ENCODE results near the gene ITPKA. TPM values are rescaled to one million over a fixed set of nuclear protein-coding genes. Genes with fewer than 3 reads are reported as not detected.

ITPKA gene
- total RNA-seq, 2 donors from 2014 or later: 0.20 to 0.29 TPM

GRCh38 chr15:41494922-41495735 is 1.5 kb downstream of the ITPKA start:
- peaks cover 24% of the 10 kb centered on the region for H3K4me1 Mint-ChIP-seq
- H3K9me3 ChIP-seq (ENCODE audit: control insufficient read depth, low read length, poor library complexity, severe bottlenecking): no peaks in the 10 kb centered on the region
- peaks cover 17% of the 10 kb centered on the region for H3K27me3 Mint-ChIP-seq
- DNase-seq: peak in 1 of 3 donors; percentile 26
- ATAC-seq: no peak
- no peaks in the 10 kb centered on the region for H3K36me3 Mint-ChIP-seq (ENCODE audit: low read depth)
- H3K4me3 Mint-ChIP-seq: peak overlapping the region; percentile 80
- no peak overlapping the region for H3K27ac Mint-ChIP-seq

DNA sequence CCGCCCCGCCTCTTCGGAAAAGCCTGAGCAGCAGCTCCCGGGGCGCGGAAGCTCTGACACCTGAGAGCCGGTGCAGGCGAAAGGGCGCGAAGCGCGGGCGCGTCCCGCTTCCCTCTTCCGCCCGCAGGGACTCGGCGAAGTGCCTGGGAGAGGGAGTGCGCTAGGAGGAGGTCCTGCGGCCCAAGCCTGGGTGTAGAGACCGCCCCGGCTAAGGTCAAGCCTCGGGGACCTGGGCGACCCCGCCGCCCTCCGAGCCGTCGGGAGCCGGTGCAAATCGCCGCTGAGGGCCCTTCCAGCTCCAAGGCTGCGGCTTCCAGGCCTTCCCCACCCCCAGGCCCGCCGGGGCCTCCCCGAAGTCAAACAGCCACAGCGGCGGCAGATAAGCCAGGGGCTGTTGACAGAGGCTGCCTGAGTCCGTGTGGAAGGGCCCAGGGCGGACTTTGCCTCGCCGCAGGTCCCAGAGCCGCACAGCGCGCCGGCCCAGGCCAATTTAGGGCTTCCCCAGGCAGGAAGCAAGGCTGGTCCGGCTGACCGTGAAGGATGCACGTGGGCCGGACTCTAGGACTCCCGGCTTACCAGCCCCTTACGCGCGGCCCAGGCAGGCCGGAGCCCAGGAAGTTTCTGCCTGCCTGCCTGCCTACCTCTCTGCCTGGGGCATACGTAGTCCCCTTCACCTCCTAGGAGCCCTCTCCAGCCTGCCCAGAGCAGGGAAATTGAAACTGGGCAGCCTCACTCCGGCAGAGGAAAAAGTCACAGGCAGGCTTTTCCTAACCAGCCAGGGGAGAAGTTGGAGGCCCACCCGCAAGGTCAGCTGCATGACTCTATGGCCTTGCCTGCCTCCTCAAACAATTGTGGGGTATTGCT is 2.3 kb downstream of the ITPKA start:
- Mint-ChIP-seq H3K27me3 (peaks cover 17% of the 10 kb centered on the region), H3K4me1 (peaks cover 24% of the 10 kb centered on the region), H3K4me3 (peak overlapping the region; percentile 80), H3K36me3 (ENCODE audit: low read depth) (no peaks in the 10 kb centered on the region), H3K27ac (no peak overlapping the region)
- ATAC-seq: no peak
- H3K9me3 ChIP-seq (ENCODE audit: control insufficient read depth, low read length, poor library complexity, severe bottlenecking): no peaks in the 10 kb centered on the region
- no peak for DNase-seq

DNA sequence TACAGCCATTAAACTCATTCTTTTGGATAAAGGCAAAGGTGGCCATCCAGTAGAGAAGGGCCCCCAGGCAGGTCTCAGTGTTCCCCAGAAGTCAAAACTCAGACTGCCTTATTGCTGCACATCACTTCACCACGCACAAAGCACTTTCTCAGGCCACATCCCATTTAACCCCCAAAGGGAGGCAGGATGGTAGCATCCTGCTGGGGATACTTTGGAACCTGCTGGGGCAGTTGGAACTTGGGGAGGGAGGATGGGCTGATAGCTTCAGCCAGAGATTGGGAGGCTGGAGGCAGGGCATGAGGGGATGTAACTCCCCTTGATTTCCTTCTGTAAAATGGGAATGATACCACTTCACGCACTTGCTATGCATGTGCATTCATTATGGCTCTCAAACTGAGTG is 5.0 kb downstream of the ITPKA start:
- no peaks in the 10 kb centered on the region for H3K9me3 ChIP-seq (ENCODE audit: control insufficient read depth, low read length, poor library complexity, severe bottlenecking)
- H3K4me3 Mint-ChIP-seq: no peak overlapping the region
- no peak for DNase-seq
- ATAC-seq: no peak
- no peak overlapping the region for H3K27ac Mint-ChIP-seq
- peaks cover 17% of the 10 kb centered on the region for H3K27me3 Mint-ChIP-seq
- H3K4me1 Mint-ChIP-seq: peaks cover 19% of the 10 kb centered on the region
- no peaks in the 10 kb centered on the region for H3K36me3 Mint-ChIP-seq (ENCODE audit: low read depth)

DNA sequence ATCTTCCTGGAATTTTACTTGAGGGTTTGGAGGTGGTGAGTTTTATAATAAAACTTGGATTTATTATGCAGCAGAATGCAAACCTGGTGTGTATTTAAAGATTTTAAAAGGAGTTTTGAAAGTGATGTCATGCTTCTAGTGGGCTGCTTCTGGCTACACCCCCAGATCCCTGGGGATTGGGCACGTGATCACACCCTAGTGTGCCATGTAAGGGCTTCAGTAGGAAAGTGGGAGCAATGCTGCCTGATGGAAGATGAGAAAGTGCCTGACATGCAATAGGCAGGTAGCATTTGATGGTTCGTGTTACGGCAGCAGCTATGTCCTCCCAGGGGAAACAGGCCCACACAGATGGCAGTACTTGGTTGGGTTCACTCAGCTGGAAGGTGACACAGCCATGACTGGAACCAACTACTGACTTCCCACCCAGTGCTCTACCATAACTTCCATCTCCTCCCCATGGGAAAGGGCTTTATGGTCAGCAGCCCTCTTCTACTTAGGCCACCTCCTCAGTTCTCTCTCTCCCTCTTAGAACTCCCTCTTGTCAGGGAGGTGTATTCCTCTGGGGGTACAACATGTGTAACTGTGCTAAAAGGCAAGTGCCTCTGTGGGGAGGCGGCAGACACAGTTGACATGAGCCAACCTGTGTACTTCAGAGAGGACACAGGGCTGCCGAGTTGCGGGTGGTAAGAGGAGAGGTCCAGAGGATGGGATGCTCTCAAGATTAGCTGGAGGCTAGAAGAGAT is 5.6 kb downstream of the ITPKA start:
- peaks cover 17% of the 10 kb centered on the region for H3K27me3 Mint-ChIP-seq
- peaks cover 19% of the 10 kb centered on the region for H3K4me1 Mint-ChIP-seq
- no peaks in the 10 kb centered on the region for H3K9me3 ChIP-seq (ENCODE audit: control insufficient read depth, low read length, poor library complexity, severe bottlenecking)
- no peaks in the 10 kb centered on the region for H3K36me3 Mint-ChIP-seq (ENCODE audit: low read depth)
- DNase-seq (no peak), ATAC-seq (no peak)
- peak overlapping the region; percentile 55 for H3K4me3 Mint-ChIP-seq
- H3K27ac Mint-ChIP-seq: no peak overlapping the region

DNA sequence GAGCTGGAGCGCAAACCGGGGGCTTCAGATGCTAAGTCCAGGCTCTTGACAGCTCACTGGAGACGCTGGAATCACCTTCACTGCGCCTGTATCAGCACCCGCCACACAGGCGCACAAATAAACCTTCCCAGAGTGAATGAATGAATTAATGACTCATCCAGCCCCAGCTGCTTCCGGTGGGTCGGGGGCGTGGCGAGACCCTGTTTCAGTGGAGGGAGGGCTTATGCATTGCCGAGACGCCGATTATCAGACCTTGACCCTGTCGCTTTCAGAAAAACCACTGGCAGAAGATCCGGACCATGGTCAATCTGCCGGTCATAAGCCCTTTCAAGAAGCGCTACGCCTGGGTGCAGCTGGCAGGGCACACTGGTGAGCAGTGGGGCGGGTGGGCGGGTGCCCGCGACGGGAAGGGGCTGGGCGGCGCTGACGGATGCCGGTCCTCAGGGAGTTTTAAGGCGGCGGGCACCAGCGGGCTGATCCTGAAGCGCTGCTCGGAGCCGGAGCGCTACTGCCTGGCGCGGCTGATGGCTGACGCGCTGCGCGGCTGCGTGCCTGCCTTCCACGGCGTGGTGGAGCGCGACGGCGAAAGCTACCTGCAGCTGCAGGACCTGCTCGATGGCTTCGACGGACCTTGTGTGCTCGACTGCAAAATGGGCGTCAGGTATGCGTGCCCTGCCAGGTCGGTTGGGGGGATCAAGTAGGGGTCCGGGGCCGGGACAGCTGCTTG is 7.7 kb downstream of the ITPKA start:
- peak; percentile 78 for ATAC-seq
- H3K27ac Mint-ChIP-seq: no peak overlapping the region
- H3K27me3 Mint-ChIP-seq: peaks cover 14% of the 10 kb centered on the region
- peak in 1 of 3 donors; percentile 16 for DNase-seq
- no peaks in the 10 kb centered on the region for H3K9me3 ChIP-seq (ENCODE audit: control insufficient read depth, low read length, poor library complexity, severe bottlenecking)
- H3K36me3 Mint-ChIP-seq (ENCODE audit: low read depth): no peaks in the 10 kb centered on the region
- H3K4me1 Mint-ChIP-seq: peaks cover 16% of the 10 kb centered on the region
- H3K4me3 Mint-ChIP-seq: peak overlapping the region; percentile 86

GRCh38 chr15:41501931-41502794 is 8.5 kb downstream of the ITPKA start:
- H3K9me3 ChIP-seq (ENCODE audit: control insufficient read depth, low read length, poor library complexity, severe bottlenecking): no peaks in the 10 kb centered on the region
- H3K4me1 Mint-ChIP-seq: peaks cover 16% of the 10 kb centered on the region
- peak in 1 of 3 donors; percentile 19 for DNase-seq
- H3K4me3 Mint-ChIP-seq: peak overlapping the region; percentile 86
- H3K36me3 Mint-ChIP-seq (ENCODE audit: low read depth): no peaks in the 10 kb centered on the region
- H3K27me3 Mint-ChIP-seq: peaks cover 7% of the 10 kb centered on the region
- peak; percentile 85 for ATAC-seq
- H3K27ac Mint-ChIP-seq: no peak overlapping the region

DNA sequence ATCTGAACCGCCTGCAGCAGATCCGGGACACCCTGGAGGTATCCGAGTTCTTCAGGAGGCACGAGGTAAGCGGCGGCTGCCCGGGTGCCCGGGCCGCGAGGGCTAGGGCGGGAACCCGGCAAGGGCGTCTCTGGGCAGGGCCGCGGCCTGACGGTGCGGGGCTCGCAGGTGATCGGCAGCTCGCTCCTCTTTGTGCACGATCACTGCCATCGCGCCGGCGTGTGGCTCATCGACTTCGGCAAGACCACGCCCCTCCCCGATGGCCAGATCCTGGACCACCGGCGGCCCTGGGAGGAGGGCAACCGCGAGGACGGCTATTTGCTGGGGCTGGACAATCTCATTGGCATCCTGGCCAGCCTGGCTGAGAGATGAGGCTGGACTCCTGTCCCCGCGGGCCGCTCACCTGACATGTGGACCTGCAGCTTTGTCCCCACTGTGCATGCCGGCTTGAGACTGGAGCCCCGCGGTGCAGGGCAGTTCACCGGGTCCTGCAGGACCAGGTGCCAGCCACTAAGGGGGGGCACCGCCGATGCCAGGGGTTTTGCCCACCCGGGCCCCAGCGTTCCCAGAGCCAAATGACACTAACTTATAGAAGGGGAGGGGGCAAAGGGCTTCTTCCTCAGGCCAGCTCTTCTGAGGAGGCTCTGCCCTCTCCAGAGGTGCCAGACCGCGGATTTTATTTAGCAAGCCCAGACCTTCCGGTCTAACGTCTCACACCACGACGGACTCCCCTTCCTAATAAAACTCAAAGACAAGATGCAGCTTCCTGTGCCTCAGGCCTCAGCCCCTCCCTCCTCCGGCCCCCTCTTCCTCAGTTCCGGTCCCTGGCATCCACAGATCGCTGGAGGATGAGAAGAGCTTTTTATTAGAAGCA is 9.4 kb downstream of the ITPKA start:
- no peaks in the 10 kb centered on the region for H3K9me3 ChIP-seq (ENCODE audit: control insufficient read depth, low read length, poor library complexity, severe bottlenecking)
- H3K4me3 Mint-ChIP-seq: peak overlapping the region; percentile 86
- peaks cover 16% of the 10 kb centered on the region for H3K4me1 Mint-ChIP-seq
- H3K27ac Mint-ChIP-seq: no peak overlapping the region
- H3K27me3 Mint-ChIP-seq: peaks cover 7% of the 10 kb centered on the region
- no peak for DNase-seq
- H3K36me3 Mint-ChIP-seq (ENCODE audit: low read depth): no peaks in the 10 kb centered on the region
- peak; percentile 7 for ATAC-seq

DNA sequence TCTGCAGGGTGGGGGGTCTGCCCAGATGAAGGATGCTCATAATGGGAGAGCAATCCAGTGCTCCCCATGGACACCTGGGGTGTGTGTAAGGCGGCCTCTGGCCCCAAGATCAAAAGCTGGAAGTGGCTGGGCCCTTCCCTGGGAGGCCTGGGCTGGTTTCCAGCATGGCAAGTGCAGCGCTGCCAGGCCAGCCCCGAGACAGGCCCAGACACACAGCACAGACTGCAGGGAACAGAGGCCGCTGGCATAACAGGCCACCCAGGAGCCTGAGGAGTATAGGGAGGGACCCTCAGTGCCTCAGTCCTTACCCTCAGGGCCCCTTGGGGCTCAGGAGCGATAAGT is 10.0 kb downstream of the ITPKA start:
- DNase-seq: no peak
- ATAC-seq: no peak
- no peak overlapping the region for H3K27ac Mint-ChIP-seq
- peak overlapping the region; percentile 70 for H3K4me3 Mint-ChIP-seq
- no peaks in the 10 kb centered on the region for H3K9me3 ChIP-seq (ENCODE audit: control insufficient read depth, low read length, poor library complexity, severe bottlenecking)
- H3K4me1 Mint-ChIP-seq: peaks cover 14% of the 10 kb centered on the region
- H3K36me3 Mint-ChIP-seq (ENCODE audit: low read depth): no peaks in the 10 kb centered on the region
- peaks cover 5% of the 10 kb centered on the region for H3K27me3 Mint-ChIP-seq

DNA sequence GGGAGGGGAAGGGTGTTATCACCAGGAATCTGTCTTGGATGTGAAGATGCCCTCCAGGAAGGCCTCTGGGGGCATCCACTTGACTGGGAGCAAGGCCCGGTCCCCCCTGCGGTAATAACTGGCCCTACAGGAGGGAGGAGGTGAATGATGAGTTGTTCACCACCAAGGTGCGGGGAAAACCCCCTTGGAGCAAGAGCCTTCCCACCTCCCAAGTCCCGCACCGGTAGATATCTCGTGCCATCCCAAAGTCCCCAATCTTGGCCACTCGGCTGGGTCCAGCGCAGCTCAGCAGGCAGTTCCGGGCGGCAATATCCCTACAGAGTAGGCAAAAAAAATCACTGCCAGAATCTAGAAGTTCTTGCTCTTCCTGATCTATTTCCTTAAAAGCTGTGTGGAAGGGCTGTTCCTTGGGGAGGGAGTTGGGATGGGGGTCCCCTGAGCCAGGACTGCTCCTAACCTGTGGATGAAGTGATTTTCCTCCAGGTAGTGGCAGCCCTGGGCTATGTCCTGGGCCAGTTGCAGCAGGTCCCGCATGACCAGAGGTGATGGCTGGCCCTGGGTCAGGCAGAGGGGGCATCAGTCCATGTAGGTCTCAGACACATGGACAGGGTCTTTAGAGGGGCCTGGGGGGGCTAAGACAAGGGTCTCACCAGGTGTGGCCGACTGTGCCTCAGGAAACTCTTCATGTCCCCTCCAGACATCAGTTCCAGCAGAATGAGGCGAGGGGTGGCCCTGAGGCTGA is 11.2 kb downstream of the ITPKA start:
- Mint-ChIP-seq H3K4me3 (peak overlapping the region; percentile 72), H3K4me1 (peaks cover 12% of the 10 kb centered on the region), H3K36me3 (ENCODE audit: low read depth) (no peaks in the 10 kb centered on the region), H3K27me3 (no peaks in the 10 kb centered on the region), H3K27ac (no peak overlapping the region)
- no peak for ATAC-seq
- no peaks in the 10 kb centered on the region for H3K9me3 ChIP-seq (ENCODE audit: control insufficient read depth, low read length, poor library complexity, severe bottlenecking)
- DNase-seq: no peak

DNA sequence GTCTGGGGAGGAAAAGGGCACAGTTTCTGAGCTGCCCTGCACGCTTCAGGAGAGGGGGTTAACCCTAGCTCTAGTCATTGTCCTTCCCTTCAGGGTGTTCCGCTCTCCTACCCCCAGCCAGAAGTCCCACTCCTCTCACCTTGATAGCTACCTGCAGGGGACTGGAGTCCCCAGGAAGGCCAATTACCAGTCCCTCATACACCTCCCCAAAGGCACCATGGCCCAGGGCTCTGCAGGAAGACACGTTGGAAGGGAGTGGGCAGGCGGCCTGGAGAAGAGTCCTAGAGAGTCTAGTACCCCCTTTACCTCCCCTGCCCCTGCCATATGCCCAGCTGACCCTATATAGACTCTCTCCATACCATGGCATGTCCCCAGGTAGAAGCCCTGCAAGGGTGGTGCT is 12.1 kb downstream of the ITPKA start:
- ATAC-seq (no peak), DNase-seq (no peak)
- H3K36me3 Mint-ChIP-seq (ENCODE audit: low read depth): no peaks in the 10 kb centered on the region
- no peak overlapping the region for H3K27ac Mint-ChIP-seq
- H3K9me3 ChIP-seq (ENCODE audit: control insufficient read depth, low read length, poor library complexity, severe bottlenecking): no peaks in the 10 kb centered on the region
- H3K4me3 Mint-ChIP-seq: no peak overlapping the region
- H3K27me3 Mint-ChIP-seq: no peaks in the 10 kb centered on the region
- peaks cover 12% of the 10 kb centered on the region for H3K4me1 Mint-ChIP-seq

GRCh38 chr15:41506796-41507341 is 13.2 kb downstream of the ITPKA start:
- no peaks in the 10 kb centered on the region for H3K27me3 Mint-ChIP-seq
- no peaks in the 10 kb centered on the region for H3K9me3 ChIP-seq (ENCODE audit: control insufficient read depth, low read length, poor library complexity, severe bottlenecking)
- no peak for ATAC-seq
- no peak for DNase-seq
- H3K27ac Mint-ChIP-seq: no peak overlapping the region
- no peak overlapping the region for H3K4me3 Mint-ChIP-seq
- no peaks in the 10 kb centered on the region for H3K36me3 Mint-ChIP-seq (ENCODE audit: low read depth)
- peaks cover 5% of the 10 kb centered on the region for H3K4me1 Mint-ChIP-seq

Measured in T-helper 17 cell (primary cell).